Measurements from ENCODE around the gene TECPR2. TPM values are rescaled to one million over a fixed set of nuclear protein-coding genes. Genes with fewer than 3 reads are reported as not detected.

The TECPR2 gene
- total RNA-seq, 1 experiment from 2014 or later: 21.3 TPM

GRCh38 chr14:102424923-102425322 lies 62.2 kb downstream of the TECPR2 start:
- ATAC-seq: no peak
- Mint-ChIP-seq H3K27ac (no peak overlapping the region), H3K4me1 (no peaks in the 10 kb centered on the region), H3K4me3 (no peak overlapping the region), H3K36me3 (peaks cover 34% of the 10 kb centered on the region), H3K9me3 (peaks cover 10% of the 10 kb centered on the region), H3K27me3 (ENCODE audit: low read depth) (no peaks in the 10 kb centered on the region)
- DNase-seq (ENCODE audit: low spot score): no peak
- POLR2A ChIA-PET: no interaction called here
- CTCF ChIA-PET: no interaction called here
- no peak for TF ChIP-seq ZNF512 (CRISPR knock-in tag; IDR thresholded peaks at IDR 0.05; ENCODE audit: borderline replicate concordance)
- no peak for TF ChIP-seq CTCF (IDR thresholded peaks at IDR 0.05)
- no peak for TF ChIP-seq ZNF671 (CRISPR knock-in tag; IDR thresholded peaks at IDR 0.05)
- no peak for TF ChIP-seq ZNF317 (CRISPR knock-in tag; IDR thresholded peaks at IDR 0.05; ENCODE audit: borderline replicate concordance, low read depth)
- no peak for TF ChIP-seq E2F5 (CRISPR knock-in tag; IDR thresholded peaks at IDR 0.05)
- no peak for TF ChIP-seq E2F4 (CRISPR knock-in tag; IDR thresholded peaks at IDR 0.05; ENCODE audit: borderline replicate concordance, low read depth)
- no peak for TF ChIP-seq EMX1 (CRISPR knock-in tag; IDR thresholded peaks at IDR 0.05)
- TF ChIP-seq NR3C1 (CRISPR knock-in tag; conservative IDR thresholded peaks at IDR 0.05; ENCODE audit: low read depth): no peak

GRCh38 chr14:102426796-102427195 lies 64.1 kb downstream of the TECPR2 start:
- ChIA-PET POLR2A (no interaction called here), CTCF (no interaction called here)
- no peaks in the 10 kb centered on the region for H3K27me3 Mint-ChIP-seq (ENCODE audit: low read depth)
- peaks cover 10% of the 10 kb centered on the region for H3K9me3 Mint-ChIP-seq
- no peak for DNase-seq (ENCODE audit: low spot score)
- H3K4me3 Mint-ChIP-seq: no peak overlapping the region
- peaks cover 4% of the 10 kb centered on the region; the same call in 1 of the 2 replicates for H3K4me1 Mint-ChIP-seq
- H3K27ac Mint-ChIP-seq: no peak overlapping the region
- no peak for ATAC-seq
- H3K36me3 Mint-ChIP-seq: peaks cover 34% of the 10 kb centered on the region
- TF ChIP-seq ZNF138 (CRISPR knock-in tag; conservative IDR thresholded peaks at IDR 0.05) (no peak), ATF6 (CRISPR knock-in tag; IDR thresholded peaks at IDR 0.05) (no peak), ATF2 (CRISPR knock-in tag; IDR thresholded peaks at IDR 0.05; ENCODE audit: borderline replicate concordance, low read depth) (no peak), SMAD4 (CRISPR knock-in tag; IDR thresholded peaks at IDR 0.05) (no peak), ZNF232 (CRISPR knock-in tag; IDR thresholded peaks at IDR 0.05) (no peak), ESRRA (CRISPR knock-in tag; IDR thresholded peaks at IDR 0.05; ENCODE audit: borderline replicate concordance) (no peak), ZNF532 (CRISPR knock-in tag; IDR thresholded peaks at IDR 0.05; ENCODE audit: borderline replicate concordance) (no peak), GTF2I (CRISPR knock-in tag; conservative IDR thresholded peaks at IDR 0.05) (no peak), EMX1 (CRISPR knock-in tag; IDR thresholded peaks at IDR 0.05) (no peak), CBFB (CRISPR knock-in tag; IDR thresholded peaks at IDR 0.05; ENCODE audit: low read depth) (no peak), ZNF425 (CRISPR knock-in tag; conservative IDR thresholded peaks at IDR 0.05) (no peak)
